Peyer's patch (tissue), 4 donors: ENCODE data around the gene ST8SIA1. TPM values are rescaled to one million over a fixed set of nuclear protein-coding genes. Genes with fewer than 3 reads are reported as not detected.

Experiments used
- DNase-seq, 3 donors: peaks; one replicate each; pipeline ENCODE4 v3.0.0-alpha.2; 2017 to 2019
- H3K27ac ChIP-seq, 4 donors: fragments of 200-600 bp; sonication (generic); one replicate each; pipeline ENCODE4 v1.5.1; 2016 to 2019
- H3K27me3 ChIP-seq, 2 donors: fragments of 200-600 bp; sonication (generic); one replicate each; pipeline ENCODE4 v1.5.1; 2019
- H3K36me3 ChIP-seq, 3 donors: fragments of 200-600 bp; sonication (generic); one replicate each; pipeline ENCODE4 v1.5.1; 2016 to 2019
- H3K4me1 ChIP-seq, 4 donors: fragments of 200-600 bp; sonication (generic); one replicate each; pipeline ENCODE4 v1.5.1; 2016 to 2019
- H3K4me3 ChIP-seq, 4 donors: fragments of 200-600 bp; sonication (generic); 1 replicate in 3 of 4; 2 replicates in 1 of 4; pipeline ENCODE4 v1.5.1; 2016 to 2019; ENCODE audit warnings: mild to moderate bottlenecking in 1 of 4
- H3K9me3 ChIP-seq, 4 donors: fragments of 200-600 bp; sonication (generic); one replicate each; pipeline ENCODE4 v1.5.1; 2016 to 2019; ENCODE audit warnings: mild to moderate bottlenecking in 1 of 4
- POLR2A ChIP-seq, 2 donors: fragments of 450-650 bp; IDR thresholded peaks; one replicate each; pipeline ENCODE4 v1.5.1; 2017; ENCODE audit warnings: antibody characterized with exemption in 2 of 2, mild to moderate bottlenecking in 2 of 2, moderate library complexity in 2 of 2
- total RNA-seq, 4 donors: library from RNA; depleted of rRNA; stranded (reverse); fragments of >200 nt; gene quantifications; one replicate each; pipeline ENCODE4 v1.1.0, GENCODE V29; 2016
- TF ChIP-seq, protein P1 (sequence below), 6 experiments: fragments of 450-650 bp in 4 of 6; fragments of 200-600 bp in 2 of 6; sonication (generic) in 1 of 6; IDR thresholded peaks; one replicate each; pipeline ENCODE4 v1.5.1; 2017 to 2019; ENCODE audit warnings: antibody characterized with exemption in 6 of 6, mild to moderate bottlenecking in 3 of 6, moderate library complexity in 1 of 6

Gene ST8SIA1
- total RNA-seq, 4 donors from 2014 or later: 1.2 to 11.6 (median 1.9) TPM

DNA sequence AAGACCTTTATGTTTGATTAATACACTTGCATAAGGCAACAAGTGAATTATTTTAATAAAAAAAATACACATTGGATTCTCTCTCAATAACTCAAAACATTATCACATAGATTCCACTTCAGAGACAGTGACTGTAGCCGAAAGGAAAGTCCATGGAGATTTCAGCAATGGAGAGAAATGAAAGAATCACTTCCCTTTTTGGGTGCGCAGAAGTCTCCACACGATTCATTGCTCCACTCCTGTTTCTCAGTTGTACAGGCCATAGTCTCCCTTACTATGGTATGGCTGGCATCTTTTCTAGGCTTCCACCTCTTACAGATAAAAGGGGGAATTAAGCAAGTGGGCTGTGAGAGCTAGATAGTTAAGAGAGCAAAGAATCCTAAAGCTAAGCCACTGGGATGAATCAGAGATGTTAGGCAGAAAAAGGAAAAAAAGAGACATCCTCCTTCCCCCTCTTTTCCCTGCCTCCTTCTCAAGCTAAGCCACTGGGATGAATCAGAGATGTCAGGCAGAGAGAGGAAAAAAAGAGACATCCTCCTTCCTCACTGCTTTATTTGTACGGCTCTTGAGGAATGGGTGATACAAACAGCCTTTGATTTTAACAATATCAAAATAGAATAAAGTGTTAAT, 16.3 kb downstream of the ST8SIA1 start:
- DNase-seq: no peak
- no peaks in the 10 kb centered on the region for H3K9me3 ChIP-seq
- H3K27ac ChIP-seq: no peak overlapping the region
- TF ChIP-seq, protein P1, sequence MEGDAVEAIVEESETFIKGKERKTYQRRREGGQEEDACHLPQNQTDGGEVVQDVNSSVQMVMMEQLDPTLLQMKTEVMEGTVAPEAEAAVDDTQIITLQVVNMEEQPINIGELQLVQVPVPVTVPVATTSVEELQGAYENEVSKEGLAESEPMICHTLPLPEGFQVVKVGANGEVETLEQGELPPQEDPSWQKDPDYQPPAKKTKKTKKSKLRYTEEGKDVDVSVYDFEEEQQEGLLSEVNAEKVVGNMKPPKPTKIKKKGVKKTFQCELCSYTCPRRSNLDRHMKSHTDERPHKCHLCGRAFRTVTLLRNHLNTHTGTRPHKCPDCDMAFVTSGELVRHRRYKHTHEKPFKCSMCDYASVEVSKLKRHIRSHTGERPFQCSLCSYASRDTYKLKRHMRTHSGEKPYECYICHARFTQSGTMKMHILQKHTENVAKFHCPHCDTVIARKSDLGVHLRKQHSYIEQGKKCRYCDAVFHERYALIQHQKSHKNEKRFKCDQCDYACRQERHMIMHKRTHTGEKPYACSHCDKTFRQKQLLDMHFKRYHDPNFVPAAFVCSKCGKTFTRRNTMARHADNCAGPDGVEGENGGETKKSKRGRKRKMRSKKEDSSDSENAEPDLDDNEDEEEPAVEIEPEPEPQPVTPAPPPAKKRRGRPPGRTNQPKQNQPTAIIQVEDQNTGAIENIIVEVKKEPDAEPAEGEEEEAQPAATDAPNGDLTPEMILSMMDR (IDR thresholded peaks at IDR 0.05): no peak
- no peak for TF ChIP-seq POLR2A (IDR thresholded peaks at IDR 0.05)
- no peaks in the 10 kb centered on the region for H3K4me1 ChIP-seq
- no peaks in the 10 kb centered on the region for H3K27me3 ChIP-seq
- H3K4me3 ChIP-seq: no peak overlapping the region
- H3K36me3 ChIP-seq: no peaks in the 10 kb centered on the region

DNA sequence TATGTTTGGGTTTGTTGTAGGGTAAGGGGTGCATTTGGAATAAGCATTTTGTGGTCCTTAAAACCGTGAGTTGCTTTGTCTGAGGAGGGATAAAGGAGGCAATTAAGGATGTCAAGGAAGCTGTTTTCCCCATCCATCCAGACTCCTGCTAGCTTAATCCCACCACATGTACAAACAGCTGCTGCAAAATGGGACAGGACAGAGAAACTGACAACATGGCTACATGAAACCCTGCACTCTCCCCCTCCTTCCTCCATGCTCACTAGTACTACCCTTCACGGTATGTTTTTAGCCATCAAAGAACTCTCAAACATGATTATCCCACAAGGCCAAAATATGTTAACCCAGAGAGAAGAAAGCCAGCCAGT, 20.6 kb downstream of the ST8SIA1 start:
- H3K27ac ChIP-seq: no peak overlapping the region
- H3K9me3 ChIP-seq: no peaks in the 10 kb centered on the region
- H3K4me1 ChIP-seq: peaks cover 0 to 6% (median 0%) of the 10 kb centered on the region in 4 donors
- no peaks in the 10 kb centered on the region for H3K36me3 ChIP-seq
- H3K4me3 ChIP-seq: no peak overlapping the region
- DNase-seq: no peak
- H3K27me3 ChIP-seq: no peaks in the 10 kb centered on the region
- TF ChIP-seq POLR2A (IDR thresholded peaks at IDR 0.05): no peak
- TF ChIP-seq, protein P1 (IDR thresholded peaks at IDR 0.05): no peak

DNA sequence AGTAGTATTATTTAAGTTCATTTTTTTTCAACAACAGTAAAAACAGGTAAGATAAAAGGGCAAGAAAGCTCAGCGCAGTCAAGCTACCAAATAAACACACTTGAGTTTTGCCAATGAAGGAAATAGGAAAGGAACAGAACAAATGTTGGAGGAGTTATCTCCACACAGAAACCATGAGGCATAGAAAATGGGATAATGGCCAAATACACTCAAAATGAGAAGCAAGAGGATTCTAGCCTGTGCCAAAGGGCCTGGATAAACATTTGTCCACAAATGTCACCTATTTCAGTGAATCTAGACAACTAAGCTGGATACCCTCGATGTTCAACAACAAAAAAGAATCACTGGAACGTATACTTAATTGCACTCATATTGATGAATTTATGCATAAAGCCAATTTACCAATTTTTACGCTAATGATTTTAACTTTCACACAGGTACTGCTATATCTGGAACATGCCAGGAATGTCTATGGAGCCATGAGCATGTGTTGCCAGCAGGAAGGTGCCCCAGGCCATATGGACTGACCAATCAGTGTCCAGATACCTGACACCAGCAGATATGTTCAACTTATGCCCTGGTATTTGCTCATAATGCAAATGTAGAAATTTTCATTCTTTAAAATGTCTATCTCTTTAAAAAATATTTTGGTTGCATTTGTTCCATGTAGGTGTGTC, 21.1 kb downstream of the ST8SIA1 start:
- H3K36me3 ChIP-seq: no peaks in the 10 kb centered on the region
- H3K27me3 ChIP-seq: no peaks in the 10 kb centered on the region
- H3K4me1 ChIP-seq: peaks cover 0 to 6% (median 0%) of the 10 kb centered on the region in 4 donors
- no peak for TF ChIP-seq POLR2A (IDR thresholded peaks at IDR 0.05)
- TF ChIP-seq, protein P1 (IDR thresholded peaks at IDR 0.05): no peak
- no peaks in the 10 kb centered on the region for H3K9me3 ChIP-seq
- no peak for DNase-seq
- no peak overlapping the region for H3K27ac ChIP-seq
- H3K4me3 ChIP-seq: no peak overlapping the region

DNA sequence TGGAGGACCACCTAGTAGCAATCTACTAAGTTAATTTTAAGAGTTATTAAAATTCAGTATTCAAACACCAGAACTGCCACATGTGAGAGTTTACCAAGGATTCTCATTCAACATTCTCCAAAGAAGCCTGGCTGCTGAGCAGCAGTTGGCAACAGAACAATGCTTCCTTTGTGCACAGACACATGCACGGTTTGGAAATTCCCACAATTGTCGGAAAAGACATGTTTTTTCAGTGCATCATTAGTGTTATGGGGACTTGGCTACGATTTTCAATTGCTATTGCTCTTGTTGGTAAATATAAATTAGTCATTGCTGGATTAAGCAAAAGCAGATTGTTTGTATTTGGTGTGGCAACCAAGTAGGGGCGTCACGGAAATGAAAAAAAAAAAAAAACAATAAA, 22.2 kb downstream of the ST8SIA1 start:
- Histone ChIP-seq H3K27me3 (no peaks in the 10 kb centered on the region), H3K4me3 (no peak overlapping the region), H3K36me3 (no peaks in the 10 kb centered on the region), H3K27ac (no peak overlapping the region), H3K4me1 (peaks cover 0 to 6% (median 0%) of the 10 kb centered on the region in 4 donors), H3K9me3 (no peaks in the 10 kb centered on the region)
- TF ChIP-seq, protein P1 (IDR thresholded peaks at IDR 0.05): no peak
- TF ChIP-seq POLR2A (IDR thresholded peaks at IDR 0.05): no peak
- DNase-seq: no peak

DNA sequence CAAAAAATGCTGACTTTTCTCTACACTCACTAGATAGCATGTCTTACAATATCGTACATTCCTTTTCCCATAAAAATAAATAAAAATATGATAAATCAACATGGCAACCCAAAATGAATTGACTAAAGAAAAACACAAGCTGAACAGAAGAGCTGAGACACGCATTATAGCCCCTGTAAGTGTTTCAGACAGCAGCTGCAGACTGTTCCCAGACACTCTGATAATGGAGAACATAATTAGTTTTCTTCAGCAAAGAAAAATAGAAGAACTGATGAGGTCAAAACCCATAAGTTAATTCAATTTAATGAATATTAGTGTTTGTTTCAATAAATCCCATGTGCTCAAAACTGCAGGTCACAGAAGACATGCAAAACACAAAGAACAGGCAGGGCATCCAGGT, 23.8 kb downstream of the ST8SIA1 start:
- H3K27me3 ChIP-seq: no peaks in the 10 kb centered on the region
- H3K36me3 ChIP-seq: no peaks in the 10 kb centered on the region
- no peak overlapping the region for H3K4me3 ChIP-seq
- TF ChIP-seq, protein P1 (IDR thresholded peaks at IDR 0.05): no peak
- TF ChIP-seq POLR2A (IDR thresholded peaks at IDR 0.05): no peak
- no peak for DNase-seq
- H3K9me3 ChIP-seq: no peaks in the 10 kb centered on the region
- H3K4me1 ChIP-seq: peaks cover 0 to 6% (median 0%) of the 10 kb centered on the region in 4 donors
- H3K27ac ChIP-seq: no peak overlapping the region
